HEK293T (cell line): ENCODE results near the gene HGD.

Source experiments
- ELF4 ChIP-seq: fragments of 450-650 bp; IDR thresholded peaks from 2 replicates; pipeline ENCODE4 v1.6.1; 2017; ENCODE audit warnings: antibody characterized with exemption
- FOXM1 ChIP-seq: fragments of 450-650 bp; IDR thresholded peaks from 2 replicates; pipeline ENCODE4 v1.6.1; 2017; ENCODE audit warnings: mild to moderate bottlenecking, borderline replicate concordance
- ZNF384 ChIP-seq: fragments of 450-650 bp; IDR thresholded peaks from 2 replicates; pipeline ENCODE4 v1.6.1; 2016

DNA sequence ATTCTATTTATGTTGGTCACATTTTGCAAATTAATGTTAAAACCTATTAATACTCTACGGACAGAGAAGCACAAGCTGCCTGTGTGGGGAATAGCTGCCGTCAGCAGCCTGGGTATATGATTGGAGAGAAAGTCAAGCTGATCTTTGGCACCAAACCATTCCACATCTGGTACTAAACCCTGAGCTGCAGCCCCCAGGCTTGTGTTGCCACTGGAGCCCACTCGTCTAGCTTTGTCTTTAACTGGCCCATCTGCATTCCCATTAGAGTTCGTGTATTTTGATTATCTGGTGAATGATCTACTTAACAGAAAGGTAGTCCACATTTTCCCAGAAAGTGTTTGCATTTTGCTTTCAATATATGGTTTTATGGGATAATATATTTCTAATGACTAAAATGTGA is 80.5 kb downstream of the HGD start:
- no peak for TF ChIP-seq ELF4
- no peak for TF ChIP-seq ZNF384
- no peak for TF ChIP-seq FOXM1
